Neural crest cell (in vitro differentiated cells): ENCODE results near the gene OCRL. TPM values are rescaled to one million over a fixed set of nuclear protein-coding genes. Genes with fewer than 3 reads are reported as not detected.

ENCODE experiments used
- DNase-seq: peaks from one replicate; pipeline ENCODE4 v3.0.0; 2021; ENCODE audit warnings: low read depth, mixed read lengths, low spot score
- H3K27ac Mint-ChIP-seq: one replicate; pipeline ENCODE4 v1.8.0; 2021; ENCODE audit warnings: mild to moderate bottlenecking, mixed read lengths; ENCODE audit not compliant: unreplicated experiment
- H3K27me3 Mint-ChIP-seq: 2 replicates; pipeline ENCODE4 v1.8.0; 2021; ENCODE audit warnings: low read depth, mild to moderate bottlenecking, mixed read lengths
- H3K36me3 Mint-ChIP-seq: 2 replicates; pipeline ENCODE4 v1.8.0; 2021; ENCODE audit warnings: low read depth, mild to moderate bottlenecking, mixed read lengths
- H3K4me1 Mint-ChIP-seq: 2 replicates; pipeline ENCODE4 v1.8.0; 2021; ENCODE audit warnings: mixed read lengths
- H3K4me3 Mint-ChIP-seq: one replicate; pipeline ENCODE4 v1.8.0; 2021; ENCODE audit warnings: mild to moderate bottlenecking, mixed read lengths
- H3K9me3 Mint-ChIP-seq: 2 replicates; pipeline ENCODE4 v1.8.0; 2021; ENCODE audit warnings: mixed read lengths
- total RNA-seq: library from RNA; stranded (reverse); gene quantifications from 2 replicates; pipeline ENCODE4 v1.2.1, GENCODE V29; 2021
- TF ChIP-seq, protein P1 (sequence below): fragments of 200-600 bp; sonication (generic); conservative IDR thresholded peaks from 2 replicates; pipeline ENCODE4 v1.5.0; 2021; ENCODE audit warnings: antibody characterized with exemption, mild to moderate bottlenecking

OCRL gene
- total RNA-seq, 1 donor from 2014 or later = 41.6 TPM

DNA sequence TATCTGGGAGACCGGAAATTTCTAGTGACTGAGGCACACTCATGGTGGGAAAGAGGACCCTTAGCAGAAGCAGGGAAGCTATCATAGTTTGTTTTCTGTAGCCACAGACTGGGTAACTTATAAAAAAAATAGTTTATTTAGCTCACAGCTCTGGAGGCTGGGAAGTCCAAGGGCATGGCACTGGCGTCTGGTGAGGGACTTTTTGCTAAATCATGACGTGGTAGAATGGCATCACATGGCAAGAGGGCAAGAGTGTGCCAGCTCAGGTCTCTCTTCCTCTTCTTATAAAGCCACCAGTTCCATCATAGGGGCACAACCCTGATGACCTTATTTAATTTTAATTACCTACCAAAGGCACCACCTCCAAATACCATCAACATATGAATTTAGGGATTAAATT is 101.4 kb downstream of the OCRL start:
- H3K9me3 Mint-ChIP-seq = no peaks in the 10 kb centered on the region
- peaks cover 10% of the 10 kb centered on the region for H3K4me1 Mint-ChIP-seq
- H3K4me3 Mint-ChIP-seq = no peak overlapping the region
- TF ChIP-seq, protein P1, sequence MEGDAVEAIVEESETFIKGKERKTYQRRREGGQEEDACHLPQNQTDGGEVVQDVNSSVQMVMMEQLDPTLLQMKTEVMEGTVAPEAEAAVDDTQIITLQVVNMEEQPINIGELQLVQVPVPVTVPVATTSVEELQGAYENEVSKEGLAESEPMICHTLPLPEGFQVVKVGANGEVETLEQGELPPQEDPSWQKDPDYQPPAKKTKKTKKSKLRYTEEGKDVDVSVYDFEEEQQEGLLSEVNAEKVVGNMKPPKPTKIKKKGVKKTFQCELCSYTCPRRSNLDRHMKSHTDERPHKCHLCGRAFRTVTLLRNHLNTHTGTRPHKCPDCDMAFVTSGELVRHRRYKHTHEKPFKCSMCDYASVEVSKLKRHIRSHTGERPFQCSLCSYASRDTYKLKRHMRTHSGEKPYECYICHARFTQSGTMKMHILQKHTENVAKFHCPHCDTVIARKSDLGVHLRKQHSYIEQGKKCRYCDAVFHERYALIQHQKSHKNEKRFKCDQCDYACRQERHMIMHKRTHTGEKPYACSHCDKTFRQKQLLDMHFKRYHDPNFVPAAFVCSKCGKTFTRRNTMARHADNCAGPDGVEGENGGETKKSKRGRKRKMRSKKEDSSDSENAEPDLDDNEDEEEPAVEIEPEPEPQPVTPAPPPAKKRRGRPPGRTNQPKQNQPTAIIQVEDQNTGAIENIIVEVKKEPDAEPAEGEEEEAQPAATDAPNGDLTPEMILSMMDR = no peak
- no peak for DNase-seq
- no peaks in the 10 kb centered on the region for H3K36me3 Mint-ChIP-seq
- no peak overlapping the region for H3K27ac Mint-ChIP-seq
- peaks cover 24% of the 10 kb centered on the region for H3K27me3 Mint-ChIP-seq

GRCh38 chrX:129641941-129642340 is 101.9 kb downstream of the OCRL start:
- Mint-ChIP-seq H3K27ac (no peak overlapping the region), H3K4me1 (peaks cover 10% of the 10 kb centered on the region), H3K9me3 (no peaks in the 10 kb centered on the region)

More at GRCh38 chrX:129641941-129642340, 101.9 kb downstream of the OCRL start:
- Mint-ChIP-seq H3K4me3 (no peak overlapping the region), H3K27me3 (peaks cover 22% of the 10 kb centered on the region), H3K36me3 (no peaks in the 10 kb centered on the region)
- TF ChIP-seq, protein P1 = no peak
- DNase-seq = no peak

Other genes with a start within 250 kb of the OCRL start
- gene SMARCA1, start 16.8 kb upstream of the OCRL start, total RNA-seq = 122 and 123 TPM in 2 replicates
- gene APLN, start 114.7 kb downstream of the OCRL start, total RNA-seq = 1.2 and 1.3 TPM in 2 replicates
- 0.32 and 0.40 TPM in 2 replicates for gene XPNPEP2, start 198.7 kb downstream of the OCRL start, total RNA-seq
- gene SASH3, start 239.7 kb downstream of the OCRL start, total RNA-seq = not detected in 2 replicates